Cardiac fibroblast (primary cell): ENCODE results near the gene AKAP12.
A peak's percentile ranks its signal among the peaks of the same experiment; 100 is the strongest.

Source experiments
- DNase-seq, 2 donors: peaks; one replicate each; pipeline versions ENCODE4 v3.0.0 to v3.0.0-alpha.2; 2010; ENCODE audit warnings: low read depth in 2 of 2
- H3K4me3 ChIP-seq, 2 donors: replicated peaks in 1 of 2; 1 replicate in 1 of 2; 2 replicates in 1 of 2; pipeline ENCODE4 v1.5.1; 2011; ENCODE audit warnings: low read depth in 2 of 2, low read length in 2 of 2, mild to moderate bottlenecking in 2 of 2, moderate library complexity in 1 of 2
- CTCF ChIP-seq: IDR thresholded peaks from one replicate; pipeline ENCODE4 v1.5.1; 2011; ENCODE audit warnings: low read depth, mild to moderate bottlenecking, low read length, inconsistent platforms

The AKAP12 gene

GRCh38 chr6:151357758-151358436 lies 118.1 kb downstream of the AKAP12 start:
- no peak for DNase-seq
- H3K4me3 ChIP-seq = no peak overlapping the region
- no peak for TF ChIP-seq CTCF

- H3K4me3 ChIP-seq = no peak overlapping the region
- no peak for DNase-seq
- no peak for TF ChIP-seq CTCF
These were observed 118.7 kb downstream of the AKAP12 start for GRCh38 chr6:151358475-151358874.

GRCh38 chr6:151359486-151359885 lies 119.7 kb downstream of the AKAP12 start:
- no peak for TF ChIP-seq CTCF
- no peak overlapping the region for H3K4me3 ChIP-seq
- no peak for DNase-seq

GRCh38 chr6:151365233-151365632 lies 125.5 kb downstream of the AKAP12 start:
- no peak for TF ChIP-seq CTCF
- H3K4me3 ChIP-seq = no peak overlapping the region
- no peak for DNase-seq

GRCh38 chr6:151370509-151371078 lies 130.8 kb downstream of the AKAP12 start:
- H3K4me3 ChIP-seq = no peak overlapping the region
- peak; percentile 24 for TF ChIP-seq CTCF
- peak; percentile 45 to 50 for DNase-seq

- TF ChIP-seq CTCF = no peak
- no peak for DNase-seq
- H3K4me3 ChIP-seq = no peak overlapping the region
These were observed 132.4 kb downstream of the AKAP12 start for GRCh38 chr6:151372164-151372563.
